Measurements from ENCODE around the gene PSEN1. TPM values are rescaled to one million over a fixed set of nuclear protein-coding genes. Genes with fewer than 3 reads are reported as not detected.
"Not testable (repeated sequence)": the region's sequence is repeated elsewhere in the genome, so short reads cannot be mapped to it uniquely, and the experiment has no call there.

Gene PSEN1
- total RNA-seq, 1 donor from 2014 or later = 69.2 TPM

DNA sequence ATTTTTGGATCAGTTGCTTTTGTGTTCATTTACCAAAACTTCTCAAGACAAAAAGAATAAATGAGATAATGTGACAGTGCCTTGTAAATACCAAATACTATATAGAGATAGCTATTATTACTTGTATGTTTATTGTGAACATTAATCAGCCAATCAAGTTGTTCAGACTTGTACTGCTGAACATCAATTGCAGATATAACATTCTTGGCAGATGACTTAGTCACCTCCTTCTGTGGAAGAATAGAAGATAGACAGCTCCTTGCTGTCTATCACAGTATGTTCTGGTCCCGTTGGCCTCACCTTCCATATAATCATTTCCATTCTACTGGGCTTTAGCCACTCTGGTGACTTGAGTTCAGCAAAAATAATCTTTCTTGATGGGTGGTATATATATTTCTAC is 30.1 kb downstream of the PSEN1 start:
- TF ChIP-seq, protein P1, sequence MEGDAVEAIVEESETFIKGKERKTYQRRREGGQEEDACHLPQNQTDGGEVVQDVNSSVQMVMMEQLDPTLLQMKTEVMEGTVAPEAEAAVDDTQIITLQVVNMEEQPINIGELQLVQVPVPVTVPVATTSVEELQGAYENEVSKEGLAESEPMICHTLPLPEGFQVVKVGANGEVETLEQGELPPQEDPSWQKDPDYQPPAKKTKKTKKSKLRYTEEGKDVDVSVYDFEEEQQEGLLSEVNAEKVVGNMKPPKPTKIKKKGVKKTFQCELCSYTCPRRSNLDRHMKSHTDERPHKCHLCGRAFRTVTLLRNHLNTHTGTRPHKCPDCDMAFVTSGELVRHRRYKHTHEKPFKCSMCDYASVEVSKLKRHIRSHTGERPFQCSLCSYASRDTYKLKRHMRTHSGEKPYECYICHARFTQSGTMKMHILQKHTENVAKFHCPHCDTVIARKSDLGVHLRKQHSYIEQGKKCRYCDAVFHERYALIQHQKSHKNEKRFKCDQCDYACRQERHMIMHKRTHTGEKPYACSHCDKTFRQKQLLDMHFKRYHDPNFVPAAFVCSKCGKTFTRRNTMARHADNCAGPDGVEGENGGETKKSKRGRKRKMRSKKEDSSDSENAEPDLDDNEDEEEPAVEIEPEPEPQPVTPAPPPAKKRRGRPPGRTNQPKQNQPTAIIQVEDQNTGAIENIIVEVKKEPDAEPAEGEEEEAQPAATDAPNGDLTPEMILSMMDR (IDR thresholded peaks at IDR 0.05) = no peak
- Histone ChIP-seq H3K27ac (no peak overlapping the region), H3K36me3 (peaks cover 98% of the 10 kb centered on the region), H3K9me3 (no peaks in the 10 kb centered on the region), H3K27me3 (ENCODE audit: low read depth) (no peaks in the 10 kb centered on the region), H3K4me3 (no peak overlapping the region), H3K4me1 (no peaks in the 10 kb centered on the region)
- DNase-seq (no peak), ATAC-seq (no peak)
- intact Hi-C loops (cut with DNase I) = no loop called here

DNA sequence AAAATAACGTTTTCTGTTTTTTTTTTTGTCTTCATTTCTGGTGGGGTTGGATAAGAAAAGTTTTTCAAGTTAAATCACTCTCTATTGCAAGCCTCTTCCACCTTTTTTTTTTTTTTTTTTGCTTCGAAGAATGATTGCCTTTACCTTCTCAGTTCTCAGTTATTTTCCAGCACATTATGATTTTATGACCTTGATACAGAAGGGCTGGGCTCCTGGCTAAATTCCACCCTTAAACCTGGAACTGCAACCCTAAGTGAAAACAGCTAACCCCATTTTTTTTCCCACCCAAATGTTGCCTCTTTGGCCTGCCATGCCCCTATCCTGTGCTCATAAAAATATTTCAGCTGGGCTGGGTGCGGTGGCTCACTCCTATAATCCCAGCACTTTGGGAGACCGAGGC is 31.4 kb downstream of the PSEN1 start:
- H3K36me3 ChIP-seq = peaks cover 100% of the 10 kb centered on the region
- TF ChIP-seq, protein P1 (IDR thresholded peaks at IDR 0.05) = no peak
- H3K27ac ChIP-seq = no peak overlapping the region

DNA sequence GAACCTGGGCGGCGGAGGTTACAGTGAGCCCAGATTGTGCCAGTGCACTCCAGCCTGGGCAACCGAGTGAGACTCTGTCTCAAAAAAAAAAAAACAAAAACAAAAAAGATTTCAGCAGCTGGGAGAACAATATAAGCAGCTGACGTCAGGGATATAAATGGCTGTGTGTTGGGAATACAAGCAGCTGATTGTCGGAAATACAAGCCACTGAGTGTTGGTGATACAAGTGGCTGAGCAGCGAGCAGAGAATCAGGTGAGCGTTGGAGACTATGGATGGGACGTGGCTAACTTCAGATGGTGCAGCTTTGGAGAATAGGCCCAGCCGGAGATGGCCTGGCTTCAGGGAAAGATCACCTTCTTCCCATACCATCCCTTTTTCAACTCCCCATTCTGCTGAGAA is 32.0 kb downstream of the PSEN1 start:
- TF ChIP-seq, protein P1 (IDR thresholded peaks at IDR 0.05) = no peak
- peaks cover 100% of the 10 kb centered on the region for H3K36me3 ChIP-seq
- DNase-seq (no peak), ATAC-seq (no peak)
- no peak overlapping the region for H3K27ac ChIP-seq
- no peaks in the 10 kb centered on the region for H3K4me1 ChIP-seq
- intact Hi-C loops (cut with DNase I) = no loop called here
- no peak overlapping the region for H3K4me3 ChIP-seq
- no peaks in the 10 kb centered on the region for H3K27me3 ChIP-seq (ENCODE audit: low read depth)
- H3K9me3 ChIP-seq = no peaks in the 10 kb centered on the region

More for the DNA sequence above, 31.4 kb downstream of the PSEN1 start:
- H3K4me3 ChIP-seq = no peak overlapping the region
- no peak for DNase-seq
- no peak for ATAC-seq
- intact Hi-C loops (cut with DNase I) = no loop called here
- H3K9me3 ChIP-seq = no peaks in the 10 kb centered on the region
- no peaks in the 10 kb centered on the region for H3K4me1 ChIP-seq
- H3K27me3 ChIP-seq (ENCODE audit: low read depth) = no peaks in the 10 kb centered on the region

DNA sequence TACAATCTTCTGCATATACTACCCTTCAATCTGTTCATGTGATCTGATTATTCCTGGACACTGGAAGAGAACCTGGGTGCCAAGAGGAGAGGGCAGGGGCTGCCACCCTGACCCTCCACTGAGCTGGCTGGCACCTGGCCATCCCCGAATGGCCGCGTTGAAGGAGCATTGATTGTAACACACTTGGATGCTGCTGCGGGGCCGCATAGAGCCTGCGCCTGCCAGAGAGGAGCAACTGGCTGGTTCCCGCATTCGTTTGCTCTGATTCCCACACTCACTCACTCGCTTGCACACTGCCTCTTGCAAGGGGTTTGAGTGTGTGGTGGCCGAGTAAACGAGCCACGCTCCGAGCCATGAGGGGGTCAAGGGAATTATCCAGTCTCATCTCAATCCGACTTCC is 32.4 kb downstream of the PSEN1 start:
- Histone ChIP-seq H3K9me3 (no peaks in the 10 kb centered on the region), H3K27ac (no peak overlapping the region), H3K4me3 (no peak overlapping the region), H3K27me3 (ENCODE audit: low read depth) (no peaks in the 10 kb centered on the region), H3K4me1 (no peaks in the 10 kb centered on the region), H3K36me3 (peaks cover 100% of the 10 kb centered on the region)
- intact Hi-C loops (cut with DNase I) = no loop called here
- no peak for ATAC-seq
- TF ChIP-seq, protein P1 (IDR thresholded peaks at IDR 0.05) = no peak
- no peak for DNase-seq

DNA sequence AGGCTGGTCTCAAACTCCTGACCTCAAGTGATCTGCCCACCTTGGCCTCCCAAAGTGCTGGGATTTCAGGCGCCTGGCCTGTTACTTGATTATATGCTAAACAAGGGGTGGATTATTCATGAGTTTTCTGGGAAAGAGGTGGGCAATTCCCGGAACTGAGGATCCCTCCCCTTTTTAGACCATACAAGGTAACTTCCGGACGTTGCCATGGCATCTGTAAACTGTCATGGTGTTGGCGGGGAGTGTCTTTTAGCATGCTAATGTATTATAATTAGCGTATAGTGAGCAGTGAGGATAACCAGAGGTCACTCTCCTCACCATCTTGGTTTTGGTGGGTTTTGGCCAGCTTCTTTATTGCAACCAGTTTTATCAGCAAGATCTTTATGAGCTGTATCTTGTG is 33.5 kb downstream of the PSEN1 start:
- H3K27ac ChIP-seq; ATAC-seq; intact Hi-C loops (cut with DNase I): not testable (repeated sequence)

DNA sequence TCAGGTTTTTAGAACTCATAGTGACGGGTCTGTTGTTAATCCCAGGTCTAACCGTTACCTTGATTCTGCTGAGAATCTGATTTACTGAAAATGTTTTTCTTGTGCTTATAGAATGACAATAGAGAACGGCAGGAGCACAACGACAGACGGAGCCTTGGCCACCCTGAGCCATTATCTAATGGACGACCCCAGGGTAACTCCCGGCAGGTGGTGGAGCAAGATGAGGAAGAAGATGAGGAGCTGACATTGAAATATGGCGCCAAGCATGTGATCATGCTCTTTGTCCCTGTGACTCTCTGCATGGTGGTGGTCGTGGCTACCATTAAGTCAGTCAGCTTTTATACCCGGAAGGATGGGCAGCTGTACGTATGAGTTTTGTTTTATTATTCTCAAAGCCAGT is 34.4 kb downstream of the PSEN1 start:
- ATAC-seq (no peak), DNase-seq (no peak)
- TF ChIP-seq, protein P1 (IDR thresholded peaks at IDR 0.05) = no peak
- Histone ChIP-seq H3K27me3 (ENCODE audit: low read depth) (no peaks in the 10 kb centered on the region), H3K36me3 (peaks cover 98% of the 10 kb centered on the region), H3K27ac (no peak overlapping the region), H3K4me1 (no peaks in the 10 kb centered on the region), H3K9me3 (no peaks in the 10 kb centered on the region), H3K4me3 (no peak overlapping the region)
- intact Hi-C loops (cut with DNase I) = no loop called here

More for the DNA sequence above, 33.5 kb downstream of the PSEN1 start:
- H3K4me1 ChIP-seq; H3K4me3 ChIP-seq; H3K9me3 ChIP-seq; DNase-seq; H3K27me3 ChIP-seq (ENCODE audit: low read depth): not testable (repeated sequence)
- H3K36me3 ChIP-seq = peaks cover 100% of the 10 kb centered on the region
